HepG2 (cell line): Measurements from ENCODE around the gene ITK. TPM values are rescaled to one million over a fixed set of nuclear protein-coding genes. Genes with fewer than 3 reads are reported as not detected.

Experiments
- FOXJ3 ChIP-seq: sonication (generic); formaldehyde crosslinking; IDR thresholded peaks from 2 replicates; pipeline ENCODE4 v1.4.0; 2020; ENCODE audit warnings: missing genetic modification reagents, mild to moderate bottlenecking, borderline replicate concordance
- HMGXB3 ChIP-seq: sonication (generic); formaldehyde crosslinking; IDR thresholded peaks from 2 replicates; pipeline ENCODE4 v1.4.0; 2020; ENCODE audit warnings: missing genetic modification reagents, borderline replicate concordance
- NR1H2 ChIP-seq: sonication (generic); formaldehyde crosslinking; IDR thresholded peaks from 2 replicates; pipeline ENCODE4 v1.8.1; 2022; ENCODE audit warnings: low read depth, missing genetic modification reagents, borderline replicate concordance
- NR2F6 ChIP-seq, 2 experiments: IDR thresholded peaks; 2 replicates each; pipeline ENCODE4 v1.6.1; 2016; ENCODE audit warnings: antibody characterized with exemption in 1 of 2, mild to moderate bottlenecking in 1 of 2
- SP5 ChIP-seq: IDR thresholded peaks from 2 replicates; pipeline ENCODE4 v1.6.1; 2016; ENCODE audit warnings: low read depth, borderline replicate concordance
- ZBTB1 ChIP-seq: sonication (generic); formaldehyde crosslinking; IDR thresholded peaks from 2 replicates; pipeline ENCODE4 v1.4.0; 2020; ENCODE audit warnings: missing genetic modification reagents, borderline replicate concordance
- ZBTB4 ChIP-seq: sonication (generic); formaldehyde crosslinking; IDR thresholded peaks from 2 replicates; pipeline ENCODE4 v1.4.0; 2020; ENCODE audit warnings: missing genetic modification reagents, mild to moderate bottlenecking, borderline replicate concordance
- ZNF737 ChIP-seq: sonication (generic); formaldehyde crosslinking; IDR thresholded peaks from 2 replicates; pipeline ENCODE4 v1.5.0; 2020; ENCODE audit warnings: missing genetic modification reagents, mild to moderate bottlenecking, borderline replicate concordance
- ZSCAN9 ChIP-seq: IDR thresholded peaks from 2 replicates; pipeline ENCODE4 v1.6.1; 2016; ENCODE audit warnings: borderline replicate concordance
- polyA plus RNA-seq, 8 experiments: library from polyadenylated mRNA; depleted of rRNA in 3 of 8; stranded (reverse) in 7 of 8; unstranded in 1 of 8; fragments of >200 nt; fragmentation: Illumina TruSeq in 4 of 8; extraction: Trizol in 4 of 8; gene quantifications; 2 replicates each; pipeline versions ENCODE4 v1.2.1 to v1.2.3, GENCODE V29; 2011 to 2016; ENCODE audit warnings: low read depth in 4 of 8, missing spikeins in 1 of 8, mixed read lengths in 1 of 8; ENCODE audit not compliant: insufficient read depth in 1 of 8
- total RNA-seq, 5 experiments: library from RNA; depleted of rRNA; stranded (reverse); fragments of >200 nt; fragmentation: Illumina TruSeq; extraction: Trizol; gene quantifications; 2 replicates each; pipeline ENCODE4 v1.2.3, GENCODE V29; 2016; ENCODE audit warnings: low read depth in 1 of 5
- TF ChIP-seq, protein P1 (sequence below): IDR thresholded peaks from 2 replicates; pipeline ENCODE4 v1.6.1; 2016; ENCODE audit warnings: low read depth, missing genetic modification reagents, missing compliant biosample characterization
- TF ChIP-seq, protein P2 (sequence below): sonication (generic); formaldehyde crosslinking; IDR thresholded peaks from 2 replicates; pipeline ENCODE4 v1.4.0; 2020; ENCODE audit warnings: missing genetic modification reagents
- TF ChIP-seq, protein P3 (sequence below): sonication (generic); formaldehyde crosslinking; IDR thresholded peaks from 2 replicates; pipeline ENCODE4 v1.9.0; 2021; ENCODE audit warnings: missing genetic modification reagents, mild to moderate bottlenecking, borderline replicate concordance

The ITK gene
- total and polyA plus RNA-seq, 2 of the 13 experiments (the other 11 are each of a cell fraction or from before 2014, with no cell fraction given): 0.01 TPM; not detected in 1

- peak; percentile 82 for TF ChIP-seq NR2F6 (IDR thresholded peaks at IDR 0.05)
- TF ChIP-seq NR2F6 (CRISPR knock-in tag; IDR thresholded peaks at IDR 0.05): peak; percentile 91
- peak; percentile 66; the same call in 1 of the 2 replicates for TF ChIP-seq SP5 (CRISPR knock-in tag)
- TF ChIP-seq HMGXB3 (CRISPR knock-in tag): peak; percentile 66
- no peak for TF ChIP-seq ZBTB1 (CRISPR knock-in tag)
- TF ChIP-seq, protein P1, sequence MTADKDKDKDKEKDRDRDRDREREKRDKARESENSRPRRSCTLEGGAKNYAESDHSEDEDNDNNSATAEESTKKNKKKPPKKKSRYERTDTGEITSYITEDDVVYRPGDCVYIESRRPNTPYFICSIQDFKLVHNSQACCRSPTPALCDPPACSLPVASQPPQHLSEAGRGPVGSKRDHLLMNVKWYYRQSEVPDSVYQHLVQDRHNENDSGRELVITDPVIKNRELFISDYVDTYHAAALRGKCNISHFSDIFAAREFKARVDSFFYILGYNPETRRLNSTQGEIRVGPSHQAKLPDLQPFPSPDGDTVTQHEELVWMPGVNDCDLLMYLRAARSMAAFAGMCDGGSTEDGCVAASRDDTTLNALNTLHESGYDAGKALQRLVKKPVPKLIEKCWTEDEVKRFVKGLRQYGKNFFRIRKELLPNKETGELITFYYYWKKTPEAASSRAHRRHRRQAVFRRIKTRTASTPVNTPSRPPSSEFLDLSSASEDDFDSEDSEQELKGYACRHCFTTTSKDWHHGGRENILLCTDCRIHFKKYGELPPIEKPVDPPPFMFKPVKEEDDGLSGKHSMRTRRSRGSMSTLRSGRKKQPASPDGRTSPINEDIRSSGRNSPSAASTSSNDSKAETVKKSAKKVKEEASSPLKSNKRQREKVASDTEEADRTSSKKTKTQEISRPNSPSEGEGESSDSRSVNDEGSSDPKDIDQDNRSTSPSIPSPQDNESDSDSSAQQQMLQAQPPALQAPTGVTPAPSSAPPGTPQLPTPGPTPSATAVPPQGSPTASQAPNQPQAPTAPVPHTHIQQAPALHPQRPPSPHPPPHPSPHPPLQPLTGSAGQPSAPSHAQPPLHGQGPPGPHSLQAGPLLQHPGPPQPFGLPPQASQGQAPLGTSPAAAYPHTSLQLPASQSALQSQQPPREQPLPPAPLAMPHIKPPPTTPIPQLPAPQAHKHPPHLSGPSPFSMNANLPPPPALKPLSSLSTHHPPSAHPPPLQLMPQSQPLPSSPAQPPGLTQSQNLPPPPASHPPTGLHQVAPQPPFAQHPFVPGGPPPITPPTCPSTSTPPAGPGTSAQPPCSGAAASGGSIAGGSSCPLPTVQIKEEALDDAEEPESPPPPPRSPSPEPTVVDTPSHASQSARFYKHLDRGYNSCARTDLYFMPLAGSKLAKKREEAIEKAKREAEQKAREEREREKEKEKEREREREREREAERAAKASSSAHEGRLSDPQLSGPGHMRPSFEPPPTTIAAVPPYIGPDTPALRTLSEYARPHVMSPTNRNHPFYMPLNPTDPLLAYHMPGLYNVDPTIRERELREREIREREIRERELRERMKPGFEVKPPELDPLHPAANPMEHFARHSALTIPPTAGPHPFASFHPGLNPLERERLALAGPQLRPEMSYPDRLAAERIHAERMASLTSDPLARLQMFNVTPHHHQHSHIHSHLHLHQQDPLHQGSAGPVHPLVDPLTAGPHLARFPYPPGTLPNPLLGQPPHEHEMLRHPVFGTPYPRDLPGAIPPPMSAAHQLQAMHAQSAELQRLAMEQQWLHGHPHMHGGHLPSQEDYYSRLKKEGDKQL (CRISPR knock-in tag): peak; percentile 78
- TF ChIP-seq ZBTB4 (CRISPR knock-in tag): peak; percentile 51; the same call in 1 of the 2 replicates
- TF ChIP-seq ZNF737 (CRISPR knock-in tag): no peak
- TF ChIP-seq, protein P2, sequence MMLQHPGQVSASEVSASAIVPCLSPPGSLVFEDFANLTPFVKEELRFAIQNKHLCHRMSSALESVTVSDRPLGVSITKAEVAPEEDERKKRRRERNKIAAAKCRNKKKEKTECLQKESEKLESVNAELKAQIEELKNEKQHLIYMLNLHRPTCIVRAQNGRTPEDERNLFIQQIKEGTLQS (CRISPR knock-in tag): peak; percentile 36; the same call in 1 of the 2 replicates
- TF ChIP-seq FOXJ3 (CRISPR knock-in tag): peak; percentile 75; the same call in 1 of the 2 replicates
- peak; percentile 98 for TF ChIP-seq ZSCAN9 (CRISPR knock-in tag)
- TF ChIP-seq, protein P3, sequence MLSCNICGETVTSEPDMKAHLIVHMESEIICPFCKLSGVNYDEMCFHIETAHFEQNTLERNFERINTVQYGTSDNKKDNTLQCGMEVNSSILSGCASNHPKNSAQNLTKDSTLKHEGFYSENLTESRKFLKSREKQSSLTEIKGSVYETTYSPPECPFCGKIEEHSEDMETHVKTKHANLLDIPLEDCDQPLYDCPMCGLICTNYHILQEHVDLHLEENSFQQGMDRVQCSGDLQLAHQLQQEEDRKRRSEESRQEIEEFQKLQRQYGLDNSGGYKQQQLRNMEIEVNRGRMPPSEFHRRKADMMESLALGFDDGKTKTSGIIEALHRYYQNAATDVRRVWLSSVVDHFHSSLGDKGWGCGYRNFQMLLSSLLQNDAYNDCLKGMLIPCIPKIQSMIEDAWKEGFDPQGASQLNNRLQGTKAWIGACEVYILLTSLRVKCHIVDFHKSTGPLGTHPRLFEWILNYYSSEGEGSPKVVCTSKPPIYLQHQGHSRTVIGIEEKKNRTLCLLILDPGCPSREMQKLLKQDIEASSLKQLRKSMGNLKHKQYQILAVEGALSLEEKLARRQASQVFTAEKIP (CRISPR knock-in tag): no peak
- no peak for TF ChIP-seq NR1H2
Observed at GRCh38 chr5:157290981-157291711, 110.5 kb downstream of the ITK start (continued).
